Mucosa of descending colon (tissue), 3 donors: ENCODE data around the gene MICAL1. TPM values are rescaled to one million over a fixed set of nuclear protein-coding genes. Genes with fewer than 3 reads are reported as not detected.
"Not testable (repeated sequence)": the region's sequence is repeated elsewhere in the genome, so short reads cannot be mapped to it uniquely, and the experiment has no call there.

Source experiments
- ATAC-seq: fragments of 200-7000 bp; cut with Tn5 transposase; one replicate; pipeline ENCODE4 v1.9.1; 2020; ENCODE audit warnings: mild to moderate bottlenecking, moderate library complexity
- DNase-seq, 3 donors: peaks; one replicate each; pipeline ENCODE4 v3.0.0-alpha.2; 2020
- H3K36me3 ChIP-seq: fragments of 200-600 bp; one replicate; pipeline ENCODE4 v1.8.0; 2021; ENCODE audit warnings: low read depth, mild to moderate bottlenecking
- H3K4me1 ChIP-seq: fragments of 200-600 bp; one replicate; pipeline ENCODE4 v1.8.0; 2021; ENCODE audit warnings: low read depth, mild to moderate bottlenecking
- H3K4me3 ChIP-seq: fragments of 200-600 bp; one replicate; pipeline ENCODE4 v1.8.0; 2021; ENCODE audit warnings: mild to moderate bottlenecking
- H3K9me3 ChIP-seq: fragments of 200-600 bp; one replicate; pipeline ENCODE4 v1.8.0; 2021; ENCODE audit warnings: mild to moderate bottlenecking
- CTCF ChIP-seq: fragments of 200-600 bp; IDR thresholded peaks from one replicate; pipeline ENCODE4 v1.8.0; 2022; ENCODE audit warnings: antibody characterized with exemption, mild to moderate bottlenecking
- intact Hi-C, 2 donors: fragments of 100-400 bp; cut with DNase I in 1 of 2; cut with micrococcal nuclease in 1 of 2; formaldehyde crosslinking; loops; one replicate each; pipeline versions ENCODE4 v1.11.0 to v1.11.1; 2022; cut with DNase I, micrococcal nuclease
- total RNA-seq, 3 donors: library from RNA; stranded (reverse); fragmentation: NEBNext Ultra II Directional in 2 of 3; extraction: Animal tissue kit (Norgen Biotek cat#: 25700) in 2 of 3; gene quantifications; one replicate each; pipeline versions ENCODE4 v1.2.1 to v1.2.4, GENCODE V29; 2021 to 2023
- donor health status: DM: no; HTN: no; CAD: no; lungs with moderate emphysema.
- donor health status: DM: no; HTN: no; CAD: no.
- donor health status: DM: no; HTN: yes; CAD: no.

Gene MICAL1
- total RNA-seq, 3 donors from 2014 or later: 43.1 to 72.9 (median 57.8) TPM

DNA sequence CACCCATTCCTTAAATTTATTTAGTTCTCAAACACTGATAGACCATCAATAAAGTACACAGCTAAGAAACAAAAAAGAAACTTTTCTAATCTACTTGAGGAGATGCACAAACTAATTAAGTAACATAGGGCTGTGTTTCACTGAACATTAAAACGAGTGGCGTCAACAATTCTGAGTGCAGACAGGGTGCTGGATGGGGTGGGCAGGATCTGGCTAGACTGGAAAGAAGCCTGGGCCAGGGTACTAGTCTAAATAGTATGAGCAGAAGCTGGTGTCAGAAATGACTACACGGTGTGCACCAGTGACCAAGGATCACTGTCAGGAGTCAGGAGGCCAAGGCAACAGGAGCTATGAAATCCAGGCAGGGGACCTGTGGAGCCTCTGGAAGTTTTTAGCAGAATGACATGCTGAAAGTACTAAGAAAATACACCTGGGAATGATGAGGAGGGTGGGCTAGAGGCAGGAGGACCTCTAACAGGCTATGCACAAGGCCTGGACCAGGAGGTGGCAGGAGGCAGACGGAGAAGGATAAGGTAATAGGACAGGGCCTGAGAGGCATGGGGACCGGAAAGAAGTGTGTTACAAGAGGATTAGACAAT, 14.1 kb upstream of the MICAL1 start:
- no peaks in the 10 kb centered on the region for H3K36me3 ChIP-seq
- intact Hi-C loops: no loop called here
- DNase-seq: no peak
- H3K4me3 ChIP-seq: no peak overlapping the region
- H3K9me3 ChIP-seq: no peaks in the 10 kb centered on the region
- TF ChIP-seq CTCF: no peak
- ATAC-seq: no peak
- peaks cover 6% of the 10 kb centered on the region for H3K4me1 ChIP-seq

GRCh38 chr6:109467696-109468095, 12.1 kb upstream of the MICAL1 start:
- H3K4me1 ChIP-seq: peaks cover 6% of the 10 kb centered on the region
- no peak for ATAC-seq
- intact Hi-C loops: no loop called here
- no peak overlapping the region for H3K4me3 ChIP-seq
- TF ChIP-seq CTCF: no peak
- no peaks in the 10 kb centered on the region for H3K9me3 ChIP-seq
- no peak for DNase-seq
- no peaks in the 10 kb centered on the region for H3K36me3 ChIP-seq

GRCh38 chr6:109466212-109466923, 10.8 kb upstream of the MICAL1 start:
- Histone ChIP-seq H3K36me3 (no peaks in the 10 kb centered on the region), H3K4me3 (no peak overlapping the region), H3K9me3 (no peaks in the 10 kb centered on the region), H3K4me1 (peaks cover 6% of the 10 kb centered on the region)
- ATAC-seq (peak; percentile 85), DNase-seq (no peak)
- TF ChIP-seq CTCF: no peak
- intact Hi-C loops: no loop called here

DNA sequence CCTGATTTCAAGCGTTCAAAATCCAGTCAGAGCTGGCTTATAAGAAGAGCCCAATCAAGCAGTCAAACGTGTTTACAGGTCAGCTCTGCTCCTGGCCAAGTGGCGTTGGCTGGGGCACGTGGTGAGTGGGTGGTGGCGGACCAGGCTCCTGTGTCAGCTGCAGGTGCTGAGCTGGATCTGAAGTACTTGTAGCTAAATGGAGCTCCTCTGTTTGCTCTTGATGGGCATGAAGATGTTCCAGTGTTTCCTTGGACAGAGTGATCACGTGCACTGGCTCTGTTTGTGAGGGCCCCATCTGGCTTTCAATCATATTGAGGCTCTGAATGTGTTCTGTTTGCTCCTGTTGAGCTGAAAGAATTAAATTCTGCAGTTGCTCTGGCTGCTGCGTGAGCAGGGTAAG, 10.2 kb upstream of the MICAL1 start:
- peaks cover 6% of the 10 kb centered on the region for H3K4me1 ChIP-seq
- no peak for DNase-seq

GRCh38 chr6:109461733-109462526, 6.4 kb upstream of the MICAL1 start:
- TF ChIP-seq CTCF: no peak
- DNase-seq: no peak
- Histone ChIP-seq H3K4me3 (no peak overlapping the region), H3K4me1 (peaks cover 17% of the 10 kb centered on the region), H3K36me3 (no peaks in the 10 kb centered on the region), H3K9me3 (no peaks in the 10 kb centered on the region)
- no peak for ATAC-seq
- intact Hi-C loops: no loop called here

More for the DNA sequence above, 10.2 kb upstream of the MICAL1 start:
- TF ChIP-seq CTCF: no peak
- Histone ChIP-seq H3K9me3 (no peaks in the 10 kb centered on the region), H3K36me3 (no peaks in the 10 kb centered on the region), H3K4me3 (no peak overlapping the region)
- intact Hi-C loops: no loop called here
- peak; percentile 73 for ATAC-seq

GRCh38 chr6:109461205-109461604, 5.6 kb upstream of the MICAL1 start:
- H3K36me3 ChIP-seq, H3K9me3 ChIP-seq, ATAC-seq, intact Hi-C loops, H3K4me3 ChIP-seq, DNase-seq: not testable (repeated sequence)
- peaks cover 24% of the 10 kb centered on the region for H3K4me1 ChIP-seq
